H9 (cell line): ENCODE results near the gene PRR15. TPM values are rescaled to one million over a fixed set of nuclear protein-coding genes. Genes with fewer than 3 reads are reported as not detected.

Experiments used
- DNase-seq: peaks from one replicate; pipeline ENCODE4 v3.0.0-alpha.2; 2017
- H2AFZ ChIP-seq: one replicate; pipeline ENCODE4 v1.6.1; 2013; ENCODE audit warnings: mild to moderate bottlenecking, low read length, control low read depth, moderate library complexity
- H2AK5ac ChIP-seq: 2 replicates; pipeline ENCODE4 v1.6.1; 2013; ENCODE audit warnings: low read length, control low read depth, mixed read lengths; ENCODE audit not compliant: insufficient read length
- H2BK120ac ChIP-seq: one replicate; pipeline ENCODE4 v1.6.1; 2013; ENCODE audit warnings: low read depth, mild to moderate bottlenecking, low read length, control low read depth, inconsistent platforms; ENCODE audit not compliant: poor library complexity, severe bottlenecking
- H2BK12ac ChIP-seq: 2 replicates; pipeline ENCODE4 v1.6.1; 2013; ENCODE audit warnings: low read length, control low read depth, mixed read lengths, low read depth; ENCODE audit not compliant: insufficient read length
- H2BK15ac ChIP-seq: 2 replicates; pipeline ENCODE4 v1.6.1; 2013; ENCODE audit warnings: low read depth, low read length, control low read depth
- H2BK20ac ChIP-seq: one replicate; pipeline ENCODE4 v1.6.1; 2013; ENCODE audit warnings: low read depth, mild to moderate bottlenecking, low read length, control low read depth, inconsistent platforms; ENCODE audit not compliant: poor library complexity, severe bottlenecking
- H2BK5ac ChIP-seq: 2 replicates; pipeline ENCODE4 v1.6.1; 2013; ENCODE audit warnings: low read length, control low read depth, mixed read lengths; ENCODE audit not compliant: insufficient read length
- H3K14ac ChIP-seq: 2 replicates; pipeline ENCODE4 v1.6.1; 2013; ENCODE audit warnings: low read length, control low read depth; ENCODE audit not compliant: insufficient read depth
- H3K18ac ChIP-seq: 2 replicates; pipeline ENCODE4 v1.6.1; 2013; ENCODE audit warnings: low read depth, mild to moderate bottlenecking, mixed read lengths, low read length, control low read depth; ENCODE audit not compliant: insufficient read length
- H3K23ac ChIP-seq: 2 replicates; pipeline ENCODE4 v1.6.1; 2013; ENCODE audit warnings: low read length, control low read depth, mixed read lengths, low read depth; ENCODE audit not compliant: insufficient read length
- H3K23me2 ChIP-seq: 2 replicates; pipeline ENCODE4 v1.6.1; 2013; ENCODE audit warnings: low read depth, mild to moderate bottlenecking, mixed read lengths, low read length, control low read depth; ENCODE audit not compliant: insufficient read length, poor library complexity, severe bottlenecking
- H3K27ac ChIP-seq: 2 replicates; pipeline ENCODE4 v1.5.1; 2013; ENCODE audit warnings: low read length, control low read depth, mixed read lengths, low read depth; ENCODE audit not compliant: insufficient read length
- H3K27me3 ChIP-seq: 2 replicates; pipeline ENCODE4 v1.6.1; 2013; ENCODE audit warnings: low read length, control low read depth, inconsistent platforms; ENCODE audit not compliant: insufficient read depth
- H3K4ac ChIP-seq: 2 replicates; pipeline ENCODE4 v1.6.1; 2013; ENCODE audit warnings: low read depth, mild to moderate bottlenecking, control low read depth, inconsistent platforms, low read length, moderate library complexity
- H3K4me1 ChIP-seq: 2 replicates; pipeline ENCODE4 v1.6.1; 2013; ENCODE audit warnings: low read length, control low read depth, inconsistent platforms; ENCODE audit not compliant: insufficient read depth
- H3K4me2 ChIP-seq: 2 replicates; pipeline ENCODE4 v1.6.1; 2013; ENCODE audit warnings: low read length, control low read depth, mixed read lengths; ENCODE audit not compliant: insufficient read length, insufficient read depth
- H3K56ac ChIP-seq: 2 replicates; pipeline ENCODE4 v1.6.1; 2013; ENCODE audit warnings: low read depth, mild to moderate bottlenecking, mixed read lengths, low read length, control low read depth; ENCODE audit not compliant: insufficient read length
- H3K79me1 ChIP-seq: 2 replicates; pipeline ENCODE4 v1.6.1; 2013; ENCODE audit warnings: low read depth, mild to moderate bottlenecking, moderate library complexity, low read length, control low read depth, inconsistent platforms; ENCODE audit not compliant: insufficient read depth, poor library complexity, severe bottlenecking
- H3K79me2 ChIP-seq: 2 replicates; pipeline ENCODE4 v1.6.1; 2013; ENCODE audit warnings: low read length, control low read depth, inconsistent platforms; ENCODE audit not compliant: insufficient read depth
- H3K9ac ChIP-seq: 2 replicates; pipeline ENCODE4 v1.6.1; 2013; ENCODE audit warnings: low read length, control low read depth, mixed read lengths; ENCODE audit not compliant: insufficient read length; ENCODE audit errors: extremely low read depth
- H3K9me3 ChIP-seq: one replicate; pipeline ENCODE4 v1.6.1; 2013; ENCODE audit warnings: low read depth, low read length, inconsistent platforms; ENCODE audit not compliant: control insufficient read depth
- H3T11ph ChIP-seq: one replicate; pipeline ENCODE4 v1.6.1; 2013; ENCODE audit warnings: mild to moderate bottlenecking, low read length, control low read depth, inconsistent platforms
- H4K20me1 ChIP-seq: one replicate; pipeline ENCODE4 v1.6.1; 2013; ENCODE audit not compliant: control insufficient read depth, insufficient read length, insufficient read depth
- H4K5ac ChIP-seq: 2 replicates; pipeline ENCODE4 v1.6.1; 2013; ENCODE audit warnings: low read depth, mild to moderate bottlenecking, mixed read lengths, low read length, control low read depth; ENCODE audit not compliant: insufficient read length
- H4K8ac ChIP-seq: replicated peaks from 2 replicates; pipeline ENCODE4 v1.6.1; 2013; ENCODE audit warnings: low read length, control low read depth, mixed read lengths, low read depth; ENCODE audit not compliant: insufficient read length
- H4K91ac ChIP-seq: 2 replicates; pipeline ENCODE4 v1.6.1; 2013; ENCODE audit warnings: low read depth, mild to moderate bottlenecking, moderate library complexity, mixed read lengths, low read length, control low read depth; ENCODE audit not compliant: insufficient read length
- H3K27ac Mint-ChIP-seq, 3 experiments: 2 replicates in 2 of 3; 3 replicates in 1 of 3; pipeline ENCODE4 v1.8.0; 2020 to 2021; ENCODE audit warnings: mixed read lengths in 3 of 3, mild to moderate bottlenecking in 1 of 3, moderate library complexity in 1 of 3
- H3K27me3 Mint-ChIP-seq: 2 replicates; pipeline ENCODE4 v1.8.0; 2021; ENCODE audit warnings: low read depth, mild to moderate bottlenecking, moderate library complexity, mixed read lengths
- H3K36me3 Mint-ChIP-seq, 3 experiments: 2 replicates in 2 of 3; 3 replicates in 1 of 3; pipeline ENCODE4 v1.8.0; 2020 to 2021; ENCODE audit warnings: low read depth in 3 of 3, mixed read lengths in 3 of 3; ENCODE audit not compliant: insufficient read depth in 1 of 3
- H3K4me1 Mint-ChIP-seq, 2 experiments: 2 replicates each; pipeline ENCODE4 v1.8.0; 2020; ENCODE audit warnings: mixed read lengths in 2 of 2
- H3K4me3 Mint-ChIP-seq, 2 experiments: 2 replicates in 1 of 2; 3 replicates in 1 of 2; pipeline ENCODE4 v1.8.0; 2020 to 2021; ENCODE audit warnings: mild to moderate bottlenecking in 2 of 2, mixed read lengths in 2 of 2, moderate library complexity in 1 of 2
- H3K9me3 Mint-ChIP-seq, 2 experiments: 2 replicates in 1 of 2; 3 replicates in 1 of 2; pipeline ENCODE4 v1.8.0; 2020; ENCODE audit warnings: mild to moderate bottlenecking in 2 of 2, mixed read lengths in 2 of 2, moderate library complexity in 1 of 2
- WGBS: extraction: QIAGEN DNeasy Blood & Tissue Kit; methylation state at CpG from one replicate; pipeline ENCODE4 v1.1.7; 2013; ENCODE audit warnings: missing lambda C conversion rate, low lambda C conversion rate, mixed read lengths; ENCODE audit not compliant: insufficient read length; ENCODE audit errors: extremely low coverage; 5-methylcytosine and 5-hydroxymethylcytosine counted together
- total RNA-seq: library from RNA; stranded (reverse); gene quantifications from 2 replicates; pipeline ENCODE4 v1.2.1, GENCODE V29; 2021
- TF ChIP-seq, protein P1 (sequence below): fragments of 200-600 bp; sonication (generic); conservative IDR thresholded peaks from 3 replicates; pipeline ENCODE4 v1.8.0; 2021; ENCODE audit warnings: antibody characterized with exemption, mild to moderate bottlenecking

The PRR15 gene
- total RNA-seq, 1 experiment from 2014 or later = 15.1 TPM

DNA sequence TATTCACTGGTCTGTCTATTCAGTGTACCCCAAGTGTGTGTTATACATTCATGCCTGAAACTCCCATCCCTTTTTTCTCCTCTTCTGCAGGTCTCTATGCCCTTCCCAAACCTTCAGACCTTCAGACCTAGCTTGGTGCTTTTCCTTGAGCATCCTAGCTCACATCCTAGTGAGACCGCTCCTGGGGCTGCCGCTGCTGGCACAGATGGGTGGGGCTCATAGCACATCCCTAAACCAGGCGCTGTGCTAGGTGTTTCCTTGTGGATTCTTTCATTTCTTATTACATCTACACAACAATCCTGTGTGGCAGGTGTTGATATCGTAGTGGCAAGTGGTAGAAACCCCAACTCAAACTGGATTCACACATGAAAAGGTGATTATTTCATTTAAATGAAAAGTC is 43.2 kb downstream of the PRR15 start:
- H3K4me1 ChIP-seq = peaks cover 7% of the 10 kb centered on the region; the same call in 1 of the 2 replicates
- no CpG with 5 or more reads among the region's 4 CpGs for WGBS
- Mint-ChIP-seq H3K4me1 (peaks cover 35 to 39% of the 10 kb centered on the region in 2 experiments), H3K36me3 (peaks cover 0 to 5% (median 3%) of the 10 kb centered on the region in 3 experiments; a peak in 4 of 7 replicates), H3K27me3 (no peaks in the 10 kb centered on the region), H3K27ac (no peak overlapping the region), H3K9me3 (peaks cover 4% of the 10 kb centered on the region in 2 experiments; a peak in 4 of 5 replicates), H3K4me3 (no peak overlapping the region)
- H3K23ac ChIP-seq = no peak overlapping the region
- H3K4me2 ChIP-seq = no peak overlapping the region
- no peak overlapping the region for H4K5ac ChIP-seq
- no peak overlapping the region for H3K14ac ChIP-seq
- no peak overlapping the region for H3K9ac ChIP-seq
- H3K79me2 ChIP-seq = no peaks in the 10 kb centered on the region
- no peak overlapping the region for H2BK15ac ChIP-seq
- H3K27ac ChIP-seq = no peak overlapping the region
- DNase-seq = no peak
- H2BK20ac ChIP-seq = no peak overlapping the region
- H2BK12ac ChIP-seq = no peak overlapping the region
- H4K91ac ChIP-seq = no peak overlapping the region
- no peak overlapping the region for H4K8ac ChIP-seq
- H4K20me1 ChIP-seq = no peaks in the 10 kb centered on the region
- H3K4ac ChIP-seq = no peak overlapping the region
- no peak overlapping the region for H2AFZ ChIP-seq
- TF ChIP-seq, protein P1, sequence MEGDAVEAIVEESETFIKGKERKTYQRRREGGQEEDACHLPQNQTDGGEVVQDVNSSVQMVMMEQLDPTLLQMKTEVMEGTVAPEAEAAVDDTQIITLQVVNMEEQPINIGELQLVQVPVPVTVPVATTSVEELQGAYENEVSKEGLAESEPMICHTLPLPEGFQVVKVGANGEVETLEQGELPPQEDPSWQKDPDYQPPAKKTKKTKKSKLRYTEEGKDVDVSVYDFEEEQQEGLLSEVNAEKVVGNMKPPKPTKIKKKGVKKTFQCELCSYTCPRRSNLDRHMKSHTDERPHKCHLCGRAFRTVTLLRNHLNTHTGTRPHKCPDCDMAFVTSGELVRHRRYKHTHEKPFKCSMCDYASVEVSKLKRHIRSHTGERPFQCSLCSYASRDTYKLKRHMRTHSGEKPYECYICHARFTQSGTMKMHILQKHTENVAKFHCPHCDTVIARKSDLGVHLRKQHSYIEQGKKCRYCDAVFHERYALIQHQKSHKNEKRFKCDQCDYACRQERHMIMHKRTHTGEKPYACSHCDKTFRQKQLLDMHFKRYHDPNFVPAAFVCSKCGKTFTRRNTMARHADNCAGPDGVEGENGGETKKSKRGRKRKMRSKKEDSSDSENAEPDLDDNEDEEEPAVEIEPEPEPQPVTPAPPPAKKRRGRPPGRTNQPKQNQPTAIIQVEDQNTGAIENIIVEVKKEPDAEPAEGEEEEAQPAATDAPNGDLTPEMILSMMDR = no peak
- H2BK120ac ChIP-seq = no peak overlapping the region
- no peak overlapping the region for H2BK5ac ChIP-seq
- H3K18ac ChIP-seq = no peak overlapping the region
- H2AK5ac ChIP-seq = no peak overlapping the region
- no peaks in the 10 kb centered on the region for H3K23me2 ChIP-seq
- no peaks in the 10 kb centered on the region for H3K27me3 ChIP-seq
- H3K9me3 ChIP-seq = no peaks in the 10 kb centered on the region
- no peak overlapping the region for H3K56ac ChIP-seq
- H3K79me1 ChIP-seq = no peaks in the 10 kb centered on the region
- H3T11ph ChIP-seq = no peak overlapping the region
